PC-3 (cell line): ENCODE data around the gene MACROH2A2. TPM values are rescaled to one million over a fixed set of nuclear protein-coding genes. Genes with fewer than 3 reads are reported as not detected.

Experiments used
- ATAC-seq: fragments of 200-7000 bp; cut with Tn5 transposase; 2 replicates; pipeline ENCODE4 v1.9.1; 2020; ENCODE audit warnings: mild to moderate bottlenecking, moderate library complexity
- BruUV-seq: library from RNA; stranded (reverse); fragments of 400-500 nt; replicated peaks from 2 replicates; lab custom pipeline; 2021; lab: Mats Ljungman, UMichigan
- CTCF ChIA-PET: fragments of 300-600 bp; sonication (Branson Sonifier 250); formaldehyde crosslinking; loops from one replicate; lab custom pipeline; 2022; ENCODE audit warnings: antibody characterized with exemption; lab: Charles Lee
- POLR2A ChIA-PET: fragments of 300-600 bp; sonication (Branson Sonifier 250); formaldehyde crosslinking; loops from one replicate; lab custom pipeline; 2022; ENCODE audit warnings: antibody characterized with exemption; ENCODE audit not compliant: unreplicated experiment; lab: Charles Lee
- DNase-seq: peaks from one replicate; pipeline ENCODE4 v3.0.0-alpha.2; 2015
- H2AFZ ChIP-seq: fragments of 300-600 bp; sonication (generic); 2 replicates; pipeline ENCODE4 v1.6.0; 2016; ENCODE audit warnings: antibody characterized with exemption, low read length
- H3F3A ChIP-seq: fragments of 300-600 bp; sonication (generic); one replicate; pipeline ENCODE4 v1.6.0; 2017; ENCODE audit warnings: antibody characterized with exemption, low read length, control low read depth, mild to moderate bottlenecking; ENCODE audit not compliant: unreplicated experiment
- H3K27ac ChIP-seq: fragments of 300-600 bp; sonication (generic); 2 replicates; pipeline ENCODE4 v1.5.1; 2016; ENCODE audit warnings: mild to moderate bottlenecking, low read length
- H3K27me3 ChIP-seq: fragments of 300-600 bp; sonication (generic); 2 replicates; pipeline ENCODE4 v1.6.1; 2016; ENCODE audit warnings: low read length, mixed read lengths
- H3K36me3 ChIP-seq: fragments of 300-600 bp; sonication (generic); 2 replicates; pipeline ENCODE4 v1.6.1; 2016; ENCODE audit warnings: low read depth, mixed run types, low read length, mixed read lengths
- H3K4me1 ChIP-seq: fragments of 300-600 bp; sonication (generic); 2 replicates; pipeline ENCODE4 v1.5.1; 2016; ENCODE audit warnings: low read length; ENCODE audit not compliant: insufficient read depth
- H3K4me2 ChIP-seq: fragments of 300-600 bp; sonication (generic); 2 replicates; pipeline ENCODE4 v1.6.0; 2016; ENCODE audit warnings: low read length
- H3K4me3 ChIP-seq: fragments of 300-600 bp; sonication (generic); 2 replicates; pipeline ENCODE4 v1.5.1; 2016; ENCODE audit warnings: mild to moderate bottlenecking, low read length, mixed read lengths
- H3K79me2 ChIP-seq: fragments of 300-600 bp; sonication (generic); 2 replicates; pipeline ENCODE4 v1.6.1; 2017; ENCODE audit warnings: low read length, mixed read lengths
- H3K9ac ChIP-seq: fragments of 300-600 bp; sonication (generic); 2 replicates; pipeline ENCODE4 v1.6.0; 2016; ENCODE audit warnings: mild to moderate bottlenecking, low read length
- H3K9me2 ChIP-seq: fragments of 300-600 bp; sonication (generic); replicated peaks from 2 replicates; pipeline ENCODE4 v1.6.1; 2016; ENCODE audit warnings: mixed run types, low read length, mixed read lengths
- H3K9me3 ChIP-seq: fragments of 300-600 bp; sonication (generic); 2 replicates; pipeline ENCODE4 v1.6.1; 2016; ENCODE audit warnings: low read length, mixed read lengths
- H4K20me1 ChIP-seq: fragments of 300-600 bp; sonication (generic); 2 replicates; pipeline ENCODE4 v1.6.1; 2016; ENCODE audit warnings: low read length, mixed read lengths
- EZH2 ChIP-seq: fragments of 300-600 bp; sonication (generic); IDR thresholded peaks from one replicate; pipeline ENCODE4 v1.6.1; 2017; ENCODE audit warnings: antibody characterized with exemption, mild to moderate bottlenecking, low read length; ENCODE audit not compliant: unreplicated experiment
- EZH2phosphoT487 ChIP-seq: fragments of 300-600 bp; sonication (generic); IDR thresholded peaks from 2 replicates; pipeline ENCODE4 v1.6.1; 2018; ENCODE audit warnings: mild to moderate bottlenecking, antibody characterized with exemption, low read length, borderline replicate concordance
- intact Hi-C: fragments of 100-400 bp; cut with micrococcal nuclease; formaldehyde crosslinking; loops from 2 replicates; pipeline ENCODE4 v1.9.0; 2023
- total RNA-seq: library from RNA; depleted of rRNA; stranded (reverse); fragments of >200 nt; gene quantifications from 2 replicates; pipeline ENCODE4 v1.2.3, GENCODE V29; 2014
- TF ChIP-seq, protein P1 (sequence below): fragments of 300-600 bp; sonication (generic); conservative IDR thresholded peaks from 2 replicates; pipeline ENCODE4 v1.5.1; 2017; ENCODE audit warnings: antibody characterized with exemption, low read depth, mild to moderate bottlenecking, low read length

The MACROH2A2 gene
- total RNA-seq, 1 experiment from 2014 or later = 86.7 TPM

DNA sequence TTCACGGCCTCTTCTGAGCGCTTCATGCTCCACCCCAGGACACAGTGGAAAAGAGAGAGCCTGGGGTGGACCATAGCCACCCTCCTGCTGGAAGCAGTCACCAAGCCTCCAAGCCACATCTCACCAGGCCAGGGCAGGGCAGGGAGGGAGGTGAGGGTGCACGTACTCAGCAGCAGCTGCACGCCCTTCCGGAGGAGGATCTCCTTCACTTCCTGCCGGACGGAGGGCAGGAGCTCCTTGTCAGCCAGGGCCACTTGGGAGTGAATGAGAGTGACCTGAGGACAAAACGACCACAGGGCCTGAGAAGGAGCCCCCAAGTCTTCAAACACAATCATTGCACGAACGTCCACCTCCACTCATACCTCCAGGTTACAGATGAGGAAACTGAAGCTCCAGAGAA, 65.0 kb downstream of the MACROH2A2 start:
- CTCF ChIA-PET = interaction anchor here (1.8 kb wide), 1 partner anchor 29 kb away, joined by 8 read pairs; the partner anchor contains the start of gene TYSND1
- ATAC-seq (no peak), DNase-seq (no peak)
- H2AFZ ChIP-seq = no peak overlapping the region
- H3K36me3 ChIP-seq = peaks cover 65% of the 10 kb centered on the region
- no peaks in the 10 kb centered on the region for H3K27me3 ChIP-seq
- no peak overlapping the region for H3K4me3 ChIP-seq
- H3K9me2 ChIP-seq = no peaks in the 10 kb centered on the region
- no peak for TF ChIP-seq EZH2
- no peak for TF ChIP-seq EZH2phosphoT487
- TF ChIP-seq, protein P1, sequence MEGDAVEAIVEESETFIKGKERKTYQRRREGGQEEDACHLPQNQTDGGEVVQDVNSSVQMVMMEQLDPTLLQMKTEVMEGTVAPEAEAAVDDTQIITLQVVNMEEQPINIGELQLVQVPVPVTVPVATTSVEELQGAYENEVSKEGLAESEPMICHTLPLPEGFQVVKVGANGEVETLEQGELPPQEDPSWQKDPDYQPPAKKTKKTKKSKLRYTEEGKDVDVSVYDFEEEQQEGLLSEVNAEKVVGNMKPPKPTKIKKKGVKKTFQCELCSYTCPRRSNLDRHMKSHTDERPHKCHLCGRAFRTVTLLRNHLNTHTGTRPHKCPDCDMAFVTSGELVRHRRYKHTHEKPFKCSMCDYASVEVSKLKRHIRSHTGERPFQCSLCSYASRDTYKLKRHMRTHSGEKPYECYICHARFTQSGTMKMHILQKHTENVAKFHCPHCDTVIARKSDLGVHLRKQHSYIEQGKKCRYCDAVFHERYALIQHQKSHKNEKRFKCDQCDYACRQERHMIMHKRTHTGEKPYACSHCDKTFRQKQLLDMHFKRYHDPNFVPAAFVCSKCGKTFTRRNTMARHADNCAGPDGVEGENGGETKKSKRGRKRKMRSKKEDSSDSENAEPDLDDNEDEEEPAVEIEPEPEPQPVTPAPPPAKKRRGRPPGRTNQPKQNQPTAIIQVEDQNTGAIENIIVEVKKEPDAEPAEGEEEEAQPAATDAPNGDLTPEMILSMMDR = no peak
- no peak overlapping the region for H3K9ac ChIP-seq
- BruUV-seq = no TSS peak
- intact Hi-C loops = no loop called here
- H3K79me2 ChIP-seq = no peaks in the 10 kb centered on the region
- no peaks in the 10 kb centered on the region for H4K20me1 ChIP-seq
- H3K4me1 ChIP-seq = no peaks in the 10 kb centered on the region
- no peak overlapping the region for H3K4me2 ChIP-seq
- POLR2A ChIA-PET = no interaction called here
- no peaks in the 10 kb centered on the region for H3K9me3 ChIP-seq
- no peaks in the 10 kb centered on the region for H3F3A ChIP-seq
- H3K27ac ChIP-seq = no peak overlapping the region

DNA sequence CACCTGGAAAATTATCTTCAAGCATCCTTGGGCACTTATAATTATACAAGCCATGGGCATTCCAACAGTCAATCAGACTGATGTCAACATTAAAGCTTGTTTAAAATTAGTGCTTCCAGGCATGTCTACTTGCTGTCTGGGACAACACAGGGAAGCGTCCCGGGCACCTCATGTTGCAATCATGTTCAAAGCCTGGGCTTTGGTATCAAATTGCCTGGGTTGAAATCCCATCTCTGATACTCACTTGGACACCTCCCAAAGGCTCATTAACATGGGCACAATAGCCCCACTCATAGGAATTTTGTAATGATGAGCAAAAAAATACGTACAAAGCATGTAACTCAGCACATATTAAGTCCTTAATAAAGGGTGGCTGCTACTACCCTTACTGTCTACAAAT, 65.5 kb downstream of the MACROH2A2 start:
- Histone ChIP-seq H3K27me3 (no peaks in the 10 kb centered on the region), H3K9me2 (no peaks in the 10 kb centered on the region), H3K79me2 (no peaks in the 10 kb centered on the region), H2AFZ (no peak overlapping the region), H3K9me3 (no peaks in the 10 kb centered on the region), H3K9ac (no peak overlapping the region), H3K36me3 (peaks cover 62% of the 10 kb centered on the region), H3K4me3 (no peak overlapping the region), H3K27ac (no peak overlapping the region), H3K4me2 (no peak overlapping the region), H4K20me1 (no peaks in the 10 kb centered on the region), H3K4me1 (no peaks in the 10 kb centered on the region), H3F3A (no peaks in the 10 kb centered on the region)
- intact Hi-C loops = no loop called here
- DNase-seq (no peak), ATAC-seq (no peak)
- TF ChIP-seq EZH2phosphoT487 (no peak), EZH2 (no peak)
- TF ChIP-seq, protein P1 = no peak
- ChIA-PET CTCF (interaction anchor here (1.8 kb wide), 1 partner anchor 28 kb away, joined by 8 read pairs; the partner anchor contains the start of gene TYSND1), POLR2A (no interaction called here)
- BruUV-seq = no TSS peak

DNA sequence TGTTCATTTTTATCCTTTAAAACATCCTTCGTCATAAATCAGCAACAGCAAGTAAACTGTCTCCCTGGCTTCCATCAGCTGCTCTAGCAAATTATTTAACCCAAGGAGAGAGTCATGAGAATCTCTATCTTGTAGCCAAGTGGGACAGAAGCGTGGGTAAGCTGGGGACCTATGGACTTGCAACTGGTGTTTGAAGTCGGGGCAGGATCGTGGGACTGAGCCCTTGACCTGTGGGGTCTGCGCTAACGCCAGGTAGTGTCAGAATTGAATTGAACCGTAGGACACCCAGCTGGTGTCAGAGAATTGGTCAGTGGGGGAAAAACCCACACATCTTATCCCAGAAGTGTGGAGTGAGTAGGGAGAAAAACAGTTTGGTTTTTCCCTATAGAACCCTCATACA, 66.6 kb downstream of the MACROH2A2 start:
- POLR2A ChIA-PET = no interaction called here
- Histone ChIP-seq H3K4me2 (no peak overlapping the region), H4K20me1 (no peaks in the 10 kb centered on the region), H3K27me3 (no peaks in the 10 kb centered on the region), H3K36me3 (peaks cover 53% of the 10 kb centered on the region), H3K4me1 (no peaks in the 10 kb centered on the region), H2AFZ (no peak overlapping the region), H3F3A (no peaks in the 10 kb centered on the region), H3K27ac (no peak overlapping the region), H3K9ac (no peak overlapping the region), H3K9me3 (no peaks in the 10 kb centered on the region), H3K9me2 (no peaks in the 10 kb centered on the region), H3K79me2 (no peaks in the 10 kb centered on the region), H3K4me3 (no peak overlapping the region)
- no TSS peak for BruUV-seq
- intact Hi-C loops = no loop called here
- CTCF ChIA-PET = interaction anchor here (0.6 to 1.8 kb wide), 2 partner anchors 12 to 27 kb away, joined by 3 to 8 read pairs; partner anchors contain the start of gene TYSND1
- TF ChIP-seq EZH2phosphoT487 (no peak), EZH2 (no peak)
- DNase-seq = no peak
- ATAC-seq = no peak
